Measurements from ENCODE around the gene OR52E5. TPM values are rescaled to one million over a fixed set of nuclear protein-coding genes. Genes with fewer than 3 reads are reported as not detected.

Gene OR52E5
- total RNA-seq, 1 experiment from 2014 or later = not detected

DNA sequence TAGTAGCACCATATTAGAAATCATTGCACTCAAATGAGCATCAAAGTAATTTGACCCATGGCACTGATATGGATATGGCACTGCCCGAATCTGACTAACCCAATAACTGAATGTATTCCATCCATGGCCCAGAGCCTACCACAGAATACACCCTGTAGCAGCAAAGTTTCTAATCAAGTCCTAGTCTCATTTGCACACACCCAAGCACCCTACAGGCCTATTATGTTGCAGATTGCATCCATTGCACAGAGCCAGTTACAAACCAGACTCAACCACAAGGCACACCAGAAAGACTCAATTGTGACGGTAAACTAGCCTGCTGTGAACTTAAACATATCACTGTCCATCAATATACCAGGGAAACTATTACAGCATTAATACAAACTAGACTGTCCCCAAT is 6.5 kb downstream of the OR52E5 start:
- RAD21 ChIA-PET (ENCODE audit: low non-redundant PET in 1 of 2, low total read pairs in 2 of 2, uncharacterized antibody in 2 of 2, unreplicated experiment in 2 of 2) = no interaction called here
- intact Hi-C loops (cut with micrococcal nuclease) = loop anchor here (10.0 kb wide), 1 partner anchor 1275 kb away; no protein-coding TSS in a partner anchor

DNA sequence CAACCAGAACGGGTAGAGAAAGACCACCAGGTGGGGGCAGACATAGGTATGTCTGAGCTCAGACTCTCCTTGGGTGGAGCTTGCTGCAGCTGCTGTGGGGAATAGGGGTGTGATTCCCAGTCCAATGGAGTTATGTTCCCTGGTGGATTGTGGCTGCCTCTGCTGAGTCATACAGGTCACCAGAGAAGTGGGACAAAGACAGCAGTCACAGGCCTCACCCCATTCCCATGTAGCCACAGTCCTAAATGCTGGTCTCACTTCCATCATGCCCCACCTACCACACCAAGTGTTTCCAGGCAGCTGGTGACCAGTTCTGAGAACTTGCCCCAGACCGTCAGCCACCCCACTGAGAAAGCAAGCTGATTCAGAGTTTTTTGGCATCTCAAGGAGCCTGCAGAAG is 17.5 kb downstream of the OR52E5 start:
- H3K9me2 ChIP-seq (ENCODE audit: insufficient read depth) = no peaks in the 10 kb centered on the region
- ChIA-PET RAD21 (ENCODE audit: low non-redundant PET in 1 of 2, low total read pairs in 2 of 2, uncharacterized antibody in 2 of 2, unreplicated experiment in 2 of 2) (no interaction called here), POLR2A (no interaction called here), CTCF (no interaction called here)
- DNase-seq (ENCODE audit: low read depth, low spot score) (no peak), ATAC-seq (no peak)
- H3K79me2 ChIP-seq (ENCODE audit: insufficient read depth, low read length) = no peaks in the 10 kb centered on the region
- no peak overlapping the region for H3K4me3 ChIP-seq (replicated peaks in 1 of 2; ENCODE audit: low read depth in 1 of 2, low read length in 2 of 2)
- H3K4me1 ChIP-seq (ENCODE audit: control insufficient read depth in 1 of 2, insufficient read depth in 2 of 2, low read length in 2 of 2) = no peaks in the 10 kb centered on the region; a peak in 1 of 4 replicates
- H3K4me2 ChIP-seq (ENCODE audit: low read length) = no peak overlapping the region
- no peak overlapping the region for H3K27ac ChIP-seq (ENCODE audit: low read depth, low read length)
- TF ChIP-seq ELF1 (IDR thresholded peaks at IDR 0.05; ENCODE audit: borderline replicate concordance, low read depth) (no peak), EZH2phosphoT487 (IDR thresholded peaks at IDR 0.05; ENCODE audit: borderline replicate concordance) (no peak), TCF7L2 (IDR thresholded peaks at IDR 0.05; ENCODE audit: borderline replicate concordance, extremely low read depth, insufficient read depth, insufficient read length) (no peak)
- TF ChIP-seq, protein P1, sequence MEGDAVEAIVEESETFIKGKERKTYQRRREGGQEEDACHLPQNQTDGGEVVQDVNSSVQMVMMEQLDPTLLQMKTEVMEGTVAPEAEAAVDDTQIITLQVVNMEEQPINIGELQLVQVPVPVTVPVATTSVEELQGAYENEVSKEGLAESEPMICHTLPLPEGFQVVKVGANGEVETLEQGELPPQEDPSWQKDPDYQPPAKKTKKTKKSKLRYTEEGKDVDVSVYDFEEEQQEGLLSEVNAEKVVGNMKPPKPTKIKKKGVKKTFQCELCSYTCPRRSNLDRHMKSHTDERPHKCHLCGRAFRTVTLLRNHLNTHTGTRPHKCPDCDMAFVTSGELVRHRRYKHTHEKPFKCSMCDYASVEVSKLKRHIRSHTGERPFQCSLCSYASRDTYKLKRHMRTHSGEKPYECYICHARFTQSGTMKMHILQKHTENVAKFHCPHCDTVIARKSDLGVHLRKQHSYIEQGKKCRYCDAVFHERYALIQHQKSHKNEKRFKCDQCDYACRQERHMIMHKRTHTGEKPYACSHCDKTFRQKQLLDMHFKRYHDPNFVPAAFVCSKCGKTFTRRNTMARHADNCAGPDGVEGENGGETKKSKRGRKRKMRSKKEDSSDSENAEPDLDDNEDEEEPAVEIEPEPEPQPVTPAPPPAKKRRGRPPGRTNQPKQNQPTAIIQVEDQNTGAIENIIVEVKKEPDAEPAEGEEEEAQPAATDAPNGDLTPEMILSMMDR (IDR thresholded peaks at IDR 0.05 in 2 of 3, conservative IDR thresholded peaks at IDR 0.05 in 1 of 3; ENCODE audit: borderline replicate concordance in 1 of 3, insufficient read depth in 1 of 3, low read depth in 2 of 3, low read length in 2 of 3) = no peak
- TF ChIP-seq, protein P2, sequence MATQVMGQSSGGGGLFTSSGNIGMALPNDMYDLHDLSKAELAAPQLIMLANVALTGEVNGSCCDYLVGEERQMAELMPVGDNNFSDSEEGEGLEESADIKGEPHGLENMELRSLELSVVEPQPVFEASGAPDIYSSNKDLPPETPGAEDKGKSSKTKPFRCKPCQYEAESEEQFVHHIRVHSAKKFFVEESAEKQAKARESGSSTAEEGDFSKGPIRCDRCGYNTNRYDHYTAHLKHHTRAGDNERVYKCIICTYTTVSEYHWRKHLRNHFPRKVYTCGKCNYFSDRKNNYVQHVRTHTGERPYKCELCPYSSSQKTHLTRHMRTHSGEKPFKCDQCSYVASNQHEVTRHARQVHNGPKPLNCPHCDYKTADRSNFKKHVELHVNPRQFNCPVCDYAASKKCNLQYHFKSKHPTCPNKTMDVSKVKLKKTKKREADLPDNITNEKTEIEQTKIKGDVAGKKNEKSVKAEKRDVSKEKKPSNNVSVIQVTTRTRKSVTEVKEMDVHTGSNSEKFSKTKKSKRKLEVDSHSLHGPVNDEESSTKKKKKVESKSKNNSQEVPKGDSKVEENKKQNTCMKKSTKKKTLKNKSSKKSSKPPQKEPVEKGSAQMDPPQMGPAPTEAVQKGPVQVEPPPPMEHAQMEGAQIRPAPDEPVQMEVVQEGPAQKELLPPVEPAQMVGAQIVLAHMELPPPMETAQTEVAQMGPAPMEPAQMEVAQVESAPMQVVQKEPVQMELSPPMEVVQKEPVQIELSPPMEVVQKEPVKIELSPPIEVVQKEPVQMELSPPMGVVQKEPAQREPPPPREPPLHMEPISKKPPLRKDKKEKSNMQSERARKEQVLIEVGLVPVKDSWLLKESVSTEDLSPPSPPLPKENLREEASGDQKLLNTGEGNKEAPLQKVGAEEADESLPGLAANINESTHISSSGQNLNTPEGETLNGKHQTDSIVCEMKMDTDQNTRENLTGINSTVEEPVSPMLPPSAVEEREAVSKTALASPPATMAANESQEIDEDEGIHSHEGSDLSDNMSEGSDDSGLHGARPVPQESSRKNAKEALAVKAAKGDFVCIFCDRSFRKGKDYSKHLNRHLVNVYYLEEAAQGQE (IDR thresholded peaks at IDR 0.05; ENCODE audit: low read depth) = no peak
- intact Hi-C loops (cut with micrococcal nuclease) = no loop called here
- no peaks in the 10 kb centered on the region for H4K20me1 ChIP-seq (ENCODE audit: insufficient read depth)
- H3K36me3 ChIP-seq (ENCODE audit: control insufficient read depth in 1 of 2, insufficient read depth in 2 of 2, low read length in 2 of 2) = no peaks in the 10 kb centered on the region
- BruUV-seq (replicated peaks) = no TSS peak
- H3K27me3 ChIP-seq (ENCODE audit: insufficient read depth, low read length) = no peaks in the 10 kb centered on the region; the same call in 1 of the 2 replicates
- H2AFZ ChIP-seq (ENCODE audit: low read depth, low read length, poor library complexity, severe bottlenecking) = no peak overlapping the region
- H3K9ac ChIP-seq (ENCODE audit: low read length) = no peak overlapping the region
- H3K9me3 ChIP-seq (ENCODE audit: control insufficient read depth in 1 of 2, insufficient read depth in 1 of 2, low read depth in 1 of 2, low read length in 2 of 2) = no peaks in the 10 kb centered on the region

More for the DNA sequence above, 6.5 kb downstream of the OR52E5 start:
- Histone ChIP-seq H3K27me3 (ENCODE audit: insufficient read depth, low read length) (peaks cover 60% of the 10 kb centered on the region), H3K4me1 (ENCODE audit: control insufficient read depth in 1 of 2, insufficient read depth in 2 of 2, low read length in 2 of 2) (no peaks in the 10 kb centered on the region), H2AFZ (ENCODE audit: low read depth, low read length, poor library complexity, severe bottlenecking) (no peak overlapping the region), H3K9ac (ENCODE audit: low read length) (no peak overlapping the region), H3K4me3 (replicated peaks in 1 of 2; ENCODE audit: low read depth in 1 of 2, low read length in 2 of 2) (no peak overlapping the region), H4K20me1 (ENCODE audit: insufficient read depth) (no peaks in the 10 kb centered on the region), H3K9me2 (ENCODE audit: insufficient read depth) (no peaks in the 10 kb centered on the region), H3K36me3 (ENCODE audit: control insufficient read depth in 1 of 2, insufficient read depth in 2 of 2, low read length in 2 of 2) (no peaks in the 10 kb centered on the region), H3K4me2 (ENCODE audit: low read length) (no peak overlapping the region), H3K9me3 (ENCODE audit: control insufficient read depth in 1 of 2, insufficient read depth in 1 of 2, low read depth in 1 of 2, low read length in 2 of 2) (no peaks in the 10 kb centered on the region), H3K27ac (ENCODE audit: low read depth, low read length) (no peak overlapping the region), H3K79me2 (ENCODE audit: insufficient read depth, low read length) (no peaks in the 10 kb centered on the region)
- no peak for TF ChIP-seq SP1 (IDR thresholded peaks at IDR 0.05; ENCODE audit: low read depth)
- TF ChIP-seq, protein P3, sequence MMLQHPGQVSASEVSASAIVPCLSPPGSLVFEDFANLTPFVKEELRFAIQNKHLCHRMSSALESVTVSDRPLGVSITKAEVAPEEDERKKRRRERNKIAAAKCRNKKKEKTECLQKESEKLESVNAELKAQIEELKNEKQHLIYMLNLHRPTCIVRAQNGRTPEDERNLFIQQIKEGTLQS (IDR thresholded peaks at IDR 0.05) = no peak
- TF ChIP-seq, protein P4, sequence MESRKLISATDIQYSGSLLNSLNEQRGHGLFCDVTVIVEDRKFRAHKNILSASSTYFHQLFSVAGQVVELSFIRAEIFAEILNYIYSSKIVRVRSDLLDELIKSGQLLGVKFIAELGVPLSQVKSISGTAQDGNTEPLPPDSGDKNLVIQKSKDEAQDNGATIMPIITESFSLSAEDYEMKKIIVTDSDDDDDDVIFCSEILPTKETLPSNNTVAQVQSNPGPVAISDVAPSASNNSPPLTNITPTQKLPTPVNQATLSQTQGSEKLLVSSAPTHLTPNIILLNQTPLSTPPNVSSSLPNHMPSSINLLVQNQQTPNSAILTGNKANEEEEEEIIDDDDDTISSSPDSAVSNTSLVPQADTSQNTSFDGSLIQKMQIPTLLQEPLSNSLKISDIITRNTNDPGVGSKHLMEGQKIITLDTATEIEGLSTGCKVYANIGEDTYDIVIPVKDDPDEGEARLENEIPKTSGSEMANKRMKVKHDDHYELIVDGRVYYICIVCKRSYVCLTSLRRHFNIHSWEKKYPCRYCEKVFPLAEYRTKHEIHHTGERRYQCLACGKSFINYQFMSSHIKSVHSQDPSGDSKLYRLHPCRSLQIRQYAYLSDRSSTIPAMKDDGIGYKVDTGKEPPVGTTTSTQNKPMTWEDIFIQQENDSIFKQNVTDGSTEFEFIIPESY (IDR thresholded peaks at IDR 0.05; ENCODE audit: extremely low read depth, insufficient replicate concordance, low read length) = no peak
- TF ChIP-seq ZNF274 (IDR thresholded peaks at IDR 0.05; ENCODE audit: low read depth, low read length) = no peak
- CTCF ChIA-PET = no interaction called here
- POLR2A ChIA-PET = no interaction called here
- no peak for ATAC-seq
- no TSS peak for BruUV-seq (replicated peaks)
- no peak for DNase-seq (ENCODE audit: low read depth, low spot score)

Measured in HCT116 (cell line).